CD14-positive monocyte (primary cell): ENCODE data around the gene TRIM65. TPM values are rescaled to one million over a fixed set of nuclear protein-coding genes. Genes with fewer than 3 reads are reported as not detected.

Experiments used
- DNase-seq, 3 donors: peaks; one replicate each; pipeline ENCODE4 v3.0.0-alpha.2; 2011 to 2022
- H2AFZ ChIP-seq: 2 replicates; pipeline ENCODE4 v1.6.0; 2012; ENCODE audit warnings: mild to moderate bottlenecking, low read depth, low read length, inconsistent platforms; ENCODE audit not compliant: insufficient read depth, poor library complexity, severe bottlenecking
- H3K27ac ChIP-seq, 2 donors: 1 replicate in 1 of 2; 2 replicates in 1 of 2; pipeline ENCODE4 v1.5.1; 2012 to 2013; ENCODE audit warnings: low read length in 2 of 2, control low read depth in 1 of 2, inconsistent platforms in 1 of 2, low read depth in 1 of 2, mild to moderate bottlenecking in 1 of 2
- H3K27me3 ChIP-seq, 2 donors: one replicate each; pipeline versions ENCODE4 v1.6.0 to v1.6.1; 2011 to 2013; ENCODE audit warnings: low read length in 2 of 2; ENCODE audit not compliant: control insufficient read depth in 2 of 2, insufficient read depth in 2 of 2
- H3K36me3 ChIP-seq, 2 donors: replicated peaks in 1 of 2; 1 replicate in 1 of 2; 2 replicates in 1 of 2; pipeline versions ENCODE4 v1.5.1 to v1.6.1; 2012 to 2013; ENCODE audit warnings: low read length in 2 of 2, control low read depth in 1 of 2, inconsistent platforms in 1 of 2, mild to moderate bottlenecking in 1 of 2; ENCODE audit not compliant: insufficient read depth in 2 of 2, control insufficient read depth in 1 of 2
- H3K4me1 ChIP-seq, 2 donors: 1 replicate in 1 of 2; 2 replicates in 1 of 2; pipeline versions ENCODE4 v1.5.1 to v1.6.1; 2012 to 2013; ENCODE audit warnings: low read length in 2 of 2, control low read depth in 1 of 2, inconsistent platforms in 1 of 2, mild to moderate bottlenecking in 1 of 2, moderate library complexity in 1 of 2; ENCODE audit not compliant: insufficient read depth in 2 of 2, control insufficient read depth in 1 of 2
- H3K4me2 ChIP-seq: replicated peaks from 2 replicates; pipeline ENCODE3; 2012; ENCODE audit warnings: low read length, moderate library complexity, mild to moderate bottlenecking; ENCODE audit not compliant: poor library complexity, severe bottlenecking; ENCODE audit errors: extremely low read depth
- H3K4me3 ChIP-seq, 3 experiments: fragments of 200-600 bp in 1 of 3; sonication (generic) in 1 of 3; replicated peaks in 1 of 3; 1 replicate in 2 of 3; 2 replicates in 1 of 3; pipeline ENCODE4 v1.5.1; 2011 to 2013; ENCODE audit warnings: low read length in 3 of 3, mild to moderate bottlenecking in 3 of 3, control low read depth in 2 of 3, low read depth in 2 of 3, inconsistent platforms in 1 of 3, moderate library complexity in 1 of 3
- H3K79me2 ChIP-seq: 2 replicates; pipeline ENCODE4 v1.6.0; 2012; ENCODE audit warnings: mild to moderate bottlenecking, control low read depth, inconsistent platforms, low read length, moderate library complexity; ENCODE audit not compliant: insufficient read depth
- H3K9ac ChIP-seq: 2 replicates; pipeline ENCODE4 v1.6.0; 2017; ENCODE audit warnings: low read length, mild to moderate bottlenecking; ENCODE audit not compliant: insufficient read depth, poor library complexity, severe bottlenecking
- H3K9me3 ChIP-seq, 2 donors: replicated peaks in 1 of 2; 1 replicate in 1 of 2; 2 replicates in 1 of 2; pipeline versions ENCODE4 v1.5.1 to v1.6.1; 2012 to 2013; ENCODE audit warnings: low read length in 2 of 2, control low read depth in 1 of 2; ENCODE audit not compliant: control insufficient read depth in 1 of 2, insufficient read depth in 1 of 2
- H4K20me1 ChIP-seq: 2 replicates; pipeline ENCODE4 v1.6.0; 2012; ENCODE audit warnings: mild to moderate bottlenecking, low read length, control low read depth, moderate library complexity; ENCODE audit not compliant: insufficient read depth
- H3K27ac Mint-ChIP-seq, 7 donors: one replicate each; pipeline ENCODE4 v1.8.0; 2020; ENCODE audit warnings: mild to moderate bottlenecking in 7 of 7, mixed read lengths in 7 of 7, moderate library complexity in 6 of 7, inconsistent platforms in 2 of 7
- H3K27me3 Mint-ChIP-seq, 3 donors: one replicate each; pipeline ENCODE4 v1.8.0; 2021 to 2022; ENCODE audit warnings: low read depth in 3 of 3, mild to moderate bottlenecking in 3 of 3, mixed read lengths in 3 of 3, moderate library complexity in 3 of 3, inconsistent platforms in 1 of 3
- H3K36me3 Mint-ChIP-seq, 2 donors: one replicate each; pipeline ENCODE4 v1.8.0; 2020; ENCODE audit warnings: mixed read lengths in 2 of 2, inconsistent platforms in 1 of 2, mild to moderate bottlenecking in 1 of 2
- H3K4me1 Mint-ChIP-seq: one replicate; pipeline ENCODE4 v1.8.0; 2020; ENCODE audit warnings: mild to moderate bottlenecking, mixed read lengths
- H3K4me3 Mint-ChIP-seq, 2 donors: one replicate each; pipeline ENCODE4 v1.8.0; 2020; ENCODE audit warnings: mild to moderate bottlenecking in 2 of 2, mixed read lengths in 2 of 2, moderate library complexity in 1 of 2
- H3K9me3 Mint-ChIP-seq, 7 donors: one replicate each; pipeline ENCODE4 v1.8.0; 2020 to 2022; ENCODE audit warnings: mixed read lengths in 7 of 7, mild to moderate bottlenecking in 6 of 7, moderate library complexity in 6 of 7, inconsistent platforms in 2 of 7
- CTCF ChIP-seq: fragments of 200-600 bp; IDR thresholded peaks from one replicate; pipeline ENCODE4 v1.8.0; 2022; ENCODE audit warnings: antibody characterized with exemption, mild to moderate bottlenecking
- WGBS: methylation state at CpG from one replicate; pipeline ENCODE4 v1.1.5; 2013; ENCODE audit warnings: missing lambda C conversion rate; ENCODE audit not compliant: insufficient coverage; 5-methylcytosine and 5-hydroxymethylcytosine counted together
- intact Hi-C, 2 donors: fragments of 100-400 bp; cut with micrococcal nuclease; formaldehyde crosslinking; loops; one replicate each; pipeline versions ENCODE4 v1.15.0 to v1.15.1; 2023
- polyA plus RNA-seq, 3 donors: library from polyadenylated mRNA; depleted of rRNA in 1 of 3; unstranded in 2 of 3; stranded (reverse) in 1 of 3; fragments of 300-500 nt in 2 of 3; fragments of >200 nt in 1 of 3; fragmentation: Illumina TruSeq in 2 of 3; gene quantifications; 1 replicate in 2 of 3; 2 replicates in 1 of 3; pipeline ENCODE4 v1.2.3, GENCODE V29; 2012 to 2021

The TRIM65 gene
- polyA plus RNA-seq, 3 donors = 5.6 to 10.4 (median 5.9) TPM

GRCh38 chr17:75840799-75841164 lies 56.0 kb downstream of the TRIM65 start:
- H3K27me3 Mint-ChIP-seq = peaks cover 0 to 2% (median 0%) of the 10 kb centered on the region in 3 donors
- H3K9ac ChIP-seq = no peak overlapping the region
- H3K9me3 Mint-ChIP-seq = no peaks in the 10 kb centered on the region
- no peak overlapping the region for H3K4me2 ChIP-seq
- intact Hi-C loops = loop anchor here in 1 of 2 donors (10.0 kb wide), 1 partner anchor 176 kb away; the partner anchor contains the start of genes RECQL5 and SAP30BP
- H3K4me3 Mint-ChIP-seq = no peak overlapping the region
- H3K4me1 Mint-ChIP-seq = peaks cover 15% of the 10 kb centered on the region
- WGBS = no CpG with 5 or more reads among the region's 7 CpGs
- H3K27me3 ChIP-seq = no peaks in the 10 kb centered on the region
- no peak overlapping the region for H3K27ac Mint-ChIP-seq
- H3K4me3 ChIP-seq = no peak overlapping the region
- no peak for TF ChIP-seq CTCF
- peaks cover 47 to 62% of the 10 kb centered on the region in 2 donors for H3K36me3 ChIP-seq
- H2AFZ ChIP-seq = no peak overlapping the region
- peaks cover 27 to 32% of the 10 kb centered on the region in 2 donors for H3K4me1 ChIP-seq
- peaks cover 40% of the 10 kb centered on the region for H3K79me2 ChIP-seq
- no peak for DNase-seq
- peaks cover 49 to 68% of the 10 kb centered on the region in 2 donors for H3K36me3 Mint-ChIP-seq
- no peak overlapping the region for H3K27ac ChIP-seq
- H3K9me3 ChIP-seq = no peaks in the 10 kb centered on the region
- H4K20me1 ChIP-seq = peaks cover 55% of the 10 kb centered on the region

GRCh38 chr17:75839942-75840798 lies 56.6 kb downstream of the TRIM65 start:
- Histone ChIP-seq H3K27ac (no peak overlapping the region), H3K27me3 (no peaks in the 10 kb centered on the region), H3K79me2 (peaks cover 40% of the 10 kb centered on the region), H3K4me2 (no peak overlapping the region), H3K4me3 (no peak overlapping the region), H4K20me1 (peaks cover 55% of the 10 kb centered on the region), H3K4me1 (peaks cover 20 to 26% of the 10 kb centered on the region in 2 donors), H3K9ac (no peak overlapping the region), H3K9me3 (no peaks in the 10 kb centered on the region), H2AFZ (no peak overlapping the region), H3K36me3 (peaks cover 53 to 68% of the 10 kb centered on the region in 2 donors)
- intact Hi-C loops = loop anchor here in 1 of 2 donors (10.0 kb wide), 1 partner anchor 175 kb away; the partner anchor contains the start of genes RECQL5 and SAP30BP
- Mint-ChIP-seq H3K4me3 (no peak overlapping the region), H3K9me3 (no peaks in the 10 kb centered on the region), H3K27me3 (peaks cover 0 to 2% (median 0%) of the 10 kb centered on the region in 3 donors), H3K27ac (peak overlapping the region in 1 of 7 donors; percentile 15), H3K36me3 (peaks cover 51 to 69% of the 10 kb centered on the region in 2 donors), H3K4me1 (peaks cover 9% of the 10 kb centered on the region)
- TF ChIP-seq CTCF = no peak
- no peak for DNase-seq
- WGBS = 97% methylated on average over 29 of the region's 36 CpGs

Other genes with a start within 250 kb of the TRIM65 start
- gene RECQL5, start 229.8 kb downstream of the TRIM65 start, polyA plus RNA-seq = 10 to 100 TPM in 1 of 3 donors, 1 to 10 TPM in 2; 3.1 to 27.7 (median 4.4) TPM
- gene SAP30BP, start 229.6 kb downstream of the TRIM65 start, polyA plus RNA-seq = 100 to 1,000 TPM in 1 of 3 donors, 10 to 100 TPM in 2; 43.8 to 130 (median 61.6) TPM
- gene ITGB4, start 175.5 kb downstream of the TRIM65 start, polyA plus RNA-seq = under 1 TPM in 2 of 3 donors, not detected in 1; 0.09 to 0.82 TPM
- gene GALK1, start 131.8 kb downstream of the TRIM65 start, polyA plus RNA-seq = 100 to 1,000 TPM in 1 of 3 donors, 10 to 100 TPM in 2; 44.8 to 108 (median 84.3) TPM
- 10 to 100 TPM in 1 of 3 donors, 1 to 10 TPM in 2; 6.3 to 12.9 (median 7.8) TPM for gene UNK, start 112.1 kb downstream of the TRIM65 start, polyA plus RNA-seq
- 100 to 1,000 TPM in 1 of 3 donors, 10 to 100 TPM in 2; 28.4 to 111 (median 53.3) TPM for gene UNC13D, start 52.5 kb downstream of the TRIM65 start, polyA plus RNA-seq
- gene WBP2, start 41.6 kb downstream of the TRIM65 start, polyA plus RNA-seq = 10 to 100 TPM; 62.4 to 93.3 (median 67.9) TPM
- gene TRIM47, start 18.4 kb downstream of the TRIM65 start, polyA plus RNA-seq = under 1 TPM in 1 of 3 donors, not detected in 2; 0.20 TPM
- 10 to 100 TPM; 27.8 to 44.1 (median 36.0) TPM for gene MRPL38, start 7.9 kb upstream of the TRIM65 start, polyA plus RNA-seq
- 1 to 10 TPM in 1 of 3 donors, under 1 TPM in 2; 0.32 to 4.4 (median 0.62) TPM for gene FBF1, start 44.1 kb upstream of the TRIM65 start, polyA plus RNA-seq
- gene ACOX1, start 82.2 kb upstream of the TRIM65 start, polyA plus RNA-seq = 10 to 100 TPM; 21.6 to 49.7 (median 49.2) TPM
- gene TEN1, start 82.3 kb upstream of the TRIM65 start, polyA plus RNA-seq = 10 to 100 TPM; 22.4 to 37.2 (median 31.3) TPM
- gene CDK3, start 103.9 kb upstream of the TRIM65 start, polyA plus RNA-seq = 10 to 100 TPM in 1 of 3 donors, not detected in 2; 25.5 TPM
- not detected for gene EVPL, start 130.4 kb upstream of the TRIM65 start, polyA plus RNA-seq
- 10 to 100 TPM; 27.4 to 47.1 (median 42.1) TPM for gene SRP68, start 175.6 kb upstream of the TRIM65 start, polyA plus RNA-seq
- gene GALR2, start 177.8 kb upstream of the TRIM65 start, polyA plus RNA-seq = 1 to 10 TPM in 2 of 3 donors, under 1 TPM in 1; 0.22 to 4.8 (median 1.1) TPM
- gene ZACN, start 182.2 kb upstream of the TRIM65 start, polyA plus RNA-seq = under 1 TPM in 1 of 3 donors, not detected in 2; 0.09 TPM
- gene EXOC7, start 206.8 kb upstream of the TRIM65 start, polyA plus RNA-seq = 10 to 100 TPM; 30.7 to 86.5 (median 42.4) TPM
- gene FOXJ1, start 244.3 kb upstream of the TRIM65 start, polyA plus RNA-seq = not detected